COR-L47 (cell line): Measurements from ENCODE around the gene NOP56.

Experiments
- DNase-seq: peaks from one replicate; lab custom pipeline; 2025; lab: John Stamatoyannopoulos, UW

Gene NOP56, protein sequence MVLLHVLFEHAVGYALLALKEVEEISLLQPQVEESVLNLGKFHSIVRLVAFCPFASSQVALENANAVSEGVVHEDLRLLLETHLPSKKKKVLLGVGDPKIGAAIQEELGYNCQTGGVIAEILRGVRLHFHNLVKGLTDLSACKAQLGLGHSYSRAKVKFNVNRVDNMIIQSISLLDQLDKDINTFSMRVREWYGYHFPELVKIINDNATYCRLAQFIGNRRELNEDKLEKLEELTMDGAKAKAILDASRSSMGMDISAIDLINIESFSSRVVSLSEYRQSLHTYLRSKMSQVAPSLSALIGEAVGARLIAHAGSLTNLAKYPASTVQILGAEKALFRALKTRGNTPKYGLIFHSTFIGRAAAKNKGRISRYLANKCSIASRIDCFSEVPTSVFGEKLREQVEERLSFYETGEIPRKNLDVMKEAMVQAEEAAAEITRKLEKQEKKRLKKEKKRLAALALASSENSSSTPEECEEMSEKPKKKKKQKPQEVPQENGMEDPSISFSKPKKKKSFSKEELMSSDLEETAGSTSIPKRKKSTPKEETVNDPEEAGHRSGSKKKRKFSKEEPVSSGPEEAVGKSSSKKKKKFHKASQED

DNA sequence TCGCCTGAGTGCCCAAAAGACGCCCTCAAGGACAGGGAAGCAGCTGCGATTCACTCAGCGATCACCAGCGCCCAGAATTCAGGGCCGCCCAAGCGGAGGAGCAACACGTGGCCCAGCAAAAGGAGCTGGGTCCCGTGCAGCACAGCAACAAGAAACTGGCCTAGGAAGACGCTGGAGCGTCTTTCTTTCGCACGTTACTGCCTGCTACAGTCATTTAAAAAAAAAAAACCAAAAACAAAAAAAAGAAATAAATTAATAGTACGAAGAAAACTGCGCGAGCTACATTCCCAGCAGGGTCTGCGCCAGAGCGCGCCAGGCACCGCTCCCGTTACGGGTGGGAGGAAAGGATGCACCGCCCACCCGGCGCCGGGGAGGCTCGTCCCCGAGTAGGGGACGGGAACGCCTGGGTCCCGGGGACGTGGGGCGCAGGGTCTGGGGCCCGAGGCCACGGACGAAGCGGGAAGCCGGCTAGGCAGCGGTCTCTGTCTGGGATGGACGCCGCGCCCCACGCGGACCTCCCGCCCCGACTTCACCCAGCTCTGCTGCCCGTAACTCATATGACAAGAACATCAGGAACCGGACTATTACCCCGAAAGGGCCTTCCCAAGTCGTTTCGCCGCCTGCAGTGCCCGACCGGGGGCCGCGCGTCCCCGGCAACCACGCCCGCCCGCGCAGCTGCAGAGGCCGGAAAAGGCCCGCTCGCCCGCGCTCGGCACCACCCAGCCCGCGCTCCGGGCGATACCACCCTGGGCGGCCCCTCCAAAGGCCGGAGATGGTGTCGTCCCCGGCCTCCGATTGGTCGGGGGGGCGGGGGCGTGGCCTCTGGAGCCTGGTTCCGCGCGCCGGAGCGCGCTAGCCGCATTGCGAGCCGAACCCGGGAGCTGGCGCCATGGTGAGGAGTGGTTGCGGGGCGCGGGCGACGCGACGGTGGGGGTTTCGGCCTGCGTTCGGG lies at the start of gene NOP56:
Gene NOP56 (plus strand): TSS at position 861 of the 952 bp plus-strand sequence. CDS start 29 bp downstream, at position 890.
- DNase-seq = peak; percentile 92

DNA sequence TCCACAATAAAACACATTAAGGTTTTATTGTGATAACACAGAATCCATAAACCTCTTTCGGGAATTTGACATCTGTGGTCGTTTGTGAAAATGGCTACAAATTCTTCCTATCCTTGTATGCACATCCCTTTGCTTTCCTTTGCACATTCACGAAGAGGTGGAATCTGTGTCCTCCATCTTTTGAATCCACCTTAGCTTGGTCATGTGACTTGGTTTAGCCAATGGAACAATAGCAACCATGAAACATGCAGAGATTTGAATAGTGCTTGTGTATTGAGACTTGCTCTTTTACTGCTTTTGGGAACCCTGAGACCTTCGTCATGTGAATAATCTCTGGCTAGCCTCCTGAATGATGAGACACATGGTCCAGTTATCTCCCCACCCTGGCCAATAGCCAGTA lies 49.7 kb upstream of the NOP56 start:
- DNase-seq = no peak

DNA sequence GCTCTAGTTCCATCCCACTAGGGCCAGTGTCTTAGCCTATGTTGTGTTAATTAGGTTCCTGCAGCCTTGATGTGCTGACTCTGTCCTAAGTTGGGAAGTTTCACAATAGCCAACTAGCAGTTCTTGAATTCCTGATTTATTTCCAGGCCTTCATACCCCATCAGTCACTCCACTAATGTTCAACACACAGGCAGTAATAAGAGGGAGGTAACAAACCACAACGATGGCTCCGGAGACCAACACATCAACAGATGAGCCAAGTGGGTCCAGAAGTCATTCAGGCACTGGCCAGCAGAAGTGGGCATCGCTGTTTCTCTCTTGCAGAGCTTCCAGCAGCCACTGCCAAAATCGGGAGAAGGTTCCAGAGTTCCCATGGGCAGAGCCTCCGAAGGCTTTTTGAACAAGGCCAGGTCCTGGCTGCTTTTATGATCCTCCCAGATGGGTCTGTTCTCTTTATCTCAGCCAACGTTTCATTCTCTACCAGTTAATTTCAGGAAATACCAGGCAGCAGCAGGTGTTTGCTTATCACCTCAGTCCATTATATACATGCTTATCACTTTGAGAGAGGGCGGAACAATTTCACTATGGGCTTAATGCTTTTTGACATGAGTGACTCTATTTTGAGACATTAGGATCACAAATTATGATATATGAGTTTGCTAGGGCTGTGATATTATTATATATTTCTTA lies 48.5 kb upstream of the NOP56 start:
- no peak for DNase-seq

DNA sequence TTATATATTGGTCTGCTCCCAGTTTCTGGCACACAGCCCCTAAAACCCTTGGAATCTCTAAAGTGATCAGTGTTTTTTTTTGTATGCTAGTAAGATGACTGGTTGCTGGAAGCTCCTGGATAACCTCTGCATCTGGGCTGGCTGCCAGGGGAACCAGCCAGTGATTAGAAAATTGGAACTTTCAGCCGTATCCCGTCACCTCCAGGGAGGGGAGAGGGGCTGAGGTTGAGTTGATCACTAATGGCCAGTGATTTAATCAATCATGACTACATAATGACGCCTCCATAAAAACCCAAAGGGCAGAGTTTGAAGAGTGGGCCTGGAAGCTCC lies 48.0 kb upstream of the NOP56 start:
- DNase-seq = no peak

DNA sequence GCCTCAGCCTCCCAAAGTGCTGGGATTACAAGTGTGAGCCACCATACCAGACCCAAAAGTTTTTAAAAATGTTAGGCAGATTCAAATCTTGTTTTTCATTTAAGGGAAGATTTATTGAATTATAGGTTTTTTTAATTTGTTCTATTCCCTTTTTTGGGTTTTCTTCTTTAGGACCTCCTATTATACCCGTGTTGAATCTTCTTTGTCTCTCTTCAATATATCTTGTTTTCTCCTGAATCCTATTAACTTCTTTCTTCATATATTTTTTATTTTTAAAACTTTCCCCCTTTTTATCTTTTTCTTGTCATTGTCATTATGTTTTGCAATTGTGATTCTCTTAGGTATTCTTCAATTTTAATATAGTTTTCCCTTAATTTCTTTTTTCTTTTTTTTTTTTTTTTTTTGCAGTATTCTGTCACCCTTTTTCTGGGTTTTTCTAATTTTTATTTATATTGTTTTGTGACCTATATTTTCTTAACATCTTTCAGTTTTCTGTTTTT lies 45.9 kb upstream of the NOP56 start:
- no peak for DNase-seq

DNA sequence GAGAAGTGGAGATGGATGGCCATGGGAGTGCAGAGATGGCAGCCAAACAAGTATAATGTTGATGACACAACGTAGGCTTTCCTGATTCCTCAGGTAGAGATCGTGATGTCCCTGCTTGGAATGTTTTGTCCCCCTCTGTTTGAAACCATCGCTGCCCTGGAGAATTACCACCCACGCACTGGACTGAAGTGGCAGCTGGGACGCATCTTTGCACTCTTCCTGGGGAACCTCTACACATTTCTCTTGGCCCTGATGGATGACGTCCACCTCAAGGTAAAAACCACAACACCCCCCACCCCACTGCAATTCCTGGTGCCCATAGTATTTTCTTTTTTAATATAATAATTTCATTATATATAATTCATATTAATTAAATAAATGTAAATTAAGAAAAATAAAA lies 42.1 kb upstream of the NOP56 start:
- DNase-seq = no peak

DNA sequence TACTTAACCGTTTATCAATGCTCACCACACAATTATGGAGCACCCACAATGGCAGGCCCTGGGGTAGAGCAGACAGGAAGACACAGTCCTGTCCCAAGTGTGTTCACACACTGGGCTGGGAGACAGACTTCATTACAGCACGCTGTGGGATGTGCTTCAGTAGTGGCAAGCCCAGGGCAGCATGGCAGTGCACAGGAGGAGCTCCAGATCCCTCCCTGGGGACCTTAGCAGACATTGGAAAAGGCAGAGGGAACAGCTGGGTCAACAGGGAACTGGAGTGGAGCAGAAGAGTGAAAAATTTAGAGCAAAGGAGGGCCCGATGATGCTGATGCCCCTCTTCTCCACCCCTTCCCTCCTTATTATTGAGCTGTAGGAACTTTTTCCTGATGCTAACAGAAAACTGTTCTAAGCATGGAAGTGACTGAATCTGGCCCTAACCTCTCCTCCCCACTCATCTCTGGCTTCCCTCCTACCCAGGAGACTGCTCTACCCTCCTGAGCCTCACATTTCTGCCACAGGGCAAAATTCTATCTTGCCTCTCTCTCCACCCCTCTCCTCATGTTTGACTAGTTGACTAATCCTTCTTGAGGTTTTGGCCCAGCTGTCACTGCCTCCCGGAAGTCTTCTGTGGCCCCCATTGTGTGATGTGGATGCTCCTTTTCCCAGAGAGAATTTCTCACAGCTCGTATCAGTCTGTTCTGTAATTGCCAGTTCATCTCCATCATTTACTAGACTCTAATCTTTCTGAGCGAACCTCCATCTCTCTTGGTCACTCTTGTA lies 41.3 kb upstream of the NOP56 start:
- DNase-seq = no peak

DNA sequence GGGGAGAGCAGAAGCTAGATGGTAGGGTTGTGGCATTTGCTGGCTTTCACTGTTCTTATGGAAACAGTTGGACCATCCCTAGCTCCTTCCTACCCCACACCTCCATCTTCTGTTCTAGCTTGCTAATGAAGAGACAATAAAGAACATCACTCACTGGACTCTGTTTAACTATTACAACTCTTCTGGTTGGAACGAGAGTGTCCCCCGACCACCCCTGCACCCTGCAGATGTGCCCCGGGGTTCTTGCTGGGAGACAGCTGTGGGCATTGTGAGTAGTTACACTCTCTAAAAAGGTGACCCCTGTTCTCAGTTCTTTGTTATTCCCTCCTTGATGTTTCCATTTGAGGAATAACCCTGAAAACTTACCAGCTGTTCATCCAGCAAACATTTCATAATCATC lies 40.4 kb upstream of the NOP56 start:
- DNase-seq = no peak

DNA sequence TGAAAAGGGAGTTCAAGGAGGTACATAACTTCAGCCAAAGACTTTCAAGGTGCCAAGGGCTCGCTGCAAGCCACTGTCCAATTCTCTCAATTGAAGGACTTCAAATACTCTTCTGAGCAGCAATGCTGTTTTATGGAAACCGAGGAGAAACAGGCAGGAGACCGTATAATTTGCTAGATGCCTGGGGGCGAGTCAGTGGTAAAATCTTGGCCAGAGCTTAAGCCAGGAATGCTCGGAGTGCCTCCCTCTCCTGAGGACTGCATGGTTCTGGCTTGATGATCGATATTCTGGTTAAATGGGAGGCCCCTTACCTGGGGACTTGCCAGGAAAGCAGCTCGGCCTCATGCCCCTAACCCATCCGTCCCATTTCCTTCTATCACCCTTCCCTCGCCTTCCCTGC lies 35.8 kb upstream of the NOP56 start:
- DNase-seq = no peak

DNA sequence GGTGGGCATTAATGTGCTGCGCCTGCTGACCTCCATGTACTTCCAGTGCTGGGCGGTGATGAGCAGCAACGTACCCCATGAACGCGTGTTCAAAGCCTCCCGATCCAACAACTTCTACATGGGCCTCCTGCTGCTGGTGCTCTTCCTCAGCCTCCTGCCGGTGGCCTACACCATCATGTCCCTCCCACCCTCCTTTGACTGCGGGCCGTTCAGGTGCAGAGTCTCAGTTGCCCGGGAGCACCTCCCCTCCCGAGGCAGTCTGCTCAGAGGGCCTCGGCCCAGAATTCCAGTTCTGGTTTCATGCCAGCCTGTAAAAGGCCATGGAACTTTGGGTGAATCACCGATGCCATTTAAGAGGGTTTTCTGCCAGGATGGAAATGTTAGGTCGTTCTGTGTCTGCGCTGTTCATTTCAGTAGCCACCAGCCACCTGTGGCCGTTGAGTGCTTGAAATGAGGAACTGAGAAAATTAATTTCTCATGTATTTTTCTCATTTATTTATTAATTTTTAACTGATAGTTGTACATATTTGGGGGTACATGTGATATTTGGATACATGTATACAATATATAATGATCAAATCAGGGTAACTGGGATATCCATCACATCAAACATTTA lies 35.2 kb upstream of the NOP56 start:
- no peak for DNase-seq

DNA sequence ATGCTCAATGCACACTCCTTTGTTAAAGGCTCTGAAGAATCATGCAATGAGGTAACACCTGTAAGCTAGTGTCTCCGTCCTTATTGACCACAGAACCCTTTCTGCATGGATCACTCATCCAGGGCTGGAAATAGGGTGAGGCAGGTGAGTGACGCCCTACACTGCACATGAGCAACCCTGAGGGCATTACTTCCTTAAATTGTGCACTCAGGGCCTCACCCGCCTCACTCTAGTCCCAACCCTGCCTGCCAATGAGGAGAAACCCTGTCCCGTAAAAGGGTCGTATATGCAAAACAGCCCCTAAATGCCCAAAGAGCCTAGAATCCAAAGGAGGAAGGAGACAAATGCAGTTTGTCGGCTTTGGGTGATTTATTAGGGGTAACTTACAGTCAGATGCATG lies 33.6 kb upstream of the NOP56 start:
- DNase-seq = no peak

DNA sequence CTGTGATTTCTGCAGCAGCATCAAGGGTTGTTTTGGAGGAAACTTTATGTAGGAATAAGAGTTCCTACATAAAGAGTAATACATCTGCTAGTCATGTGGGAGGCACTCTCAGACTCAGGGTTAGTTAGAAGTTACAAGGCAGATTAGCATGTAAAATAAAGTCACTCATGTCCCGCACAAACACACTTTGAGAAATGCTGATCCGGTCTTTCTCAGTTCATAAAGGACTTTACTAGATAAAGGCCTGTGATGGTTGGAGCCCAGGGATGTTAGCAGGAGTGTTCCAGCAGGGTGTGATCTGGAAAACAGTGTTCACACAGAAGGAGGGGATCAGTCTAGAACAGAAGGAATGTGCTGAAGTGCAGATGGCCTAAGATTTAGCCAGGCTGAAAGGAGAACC lies 33.1 kb upstream of the NOP56 start:
- no peak for DNase-seq

DNA sequence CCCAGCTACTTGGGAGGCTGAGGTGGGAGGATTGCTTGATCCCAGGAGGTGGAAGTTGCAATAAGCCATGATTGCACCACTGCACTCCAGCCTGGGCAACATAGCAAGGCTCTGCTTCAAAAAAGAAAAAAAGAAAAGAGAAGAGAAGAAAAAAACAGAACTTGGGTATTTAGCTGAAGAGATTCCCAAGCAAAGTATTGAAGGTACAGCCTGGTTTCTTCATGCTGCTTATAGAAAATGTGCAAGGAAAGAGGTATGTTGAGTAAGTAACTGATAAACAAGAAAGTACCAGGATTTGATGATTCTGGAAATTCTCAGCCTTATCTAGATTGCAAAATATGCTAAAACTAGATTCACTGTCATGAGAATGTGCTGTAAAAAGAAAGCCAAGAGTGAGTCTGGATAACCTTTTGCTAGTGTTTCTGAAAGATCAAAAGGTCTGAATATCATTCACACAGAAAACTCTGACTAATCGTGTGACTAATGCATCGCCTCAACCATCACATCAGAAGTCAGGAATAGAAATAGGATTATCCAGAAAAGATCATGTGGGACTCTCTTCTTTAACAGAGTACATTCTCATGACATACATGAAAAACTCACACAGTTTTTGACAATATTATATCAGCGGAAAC lies 32.4 kb upstream of the NOP56 start:
- DNase-seq = no peak

DNA sequence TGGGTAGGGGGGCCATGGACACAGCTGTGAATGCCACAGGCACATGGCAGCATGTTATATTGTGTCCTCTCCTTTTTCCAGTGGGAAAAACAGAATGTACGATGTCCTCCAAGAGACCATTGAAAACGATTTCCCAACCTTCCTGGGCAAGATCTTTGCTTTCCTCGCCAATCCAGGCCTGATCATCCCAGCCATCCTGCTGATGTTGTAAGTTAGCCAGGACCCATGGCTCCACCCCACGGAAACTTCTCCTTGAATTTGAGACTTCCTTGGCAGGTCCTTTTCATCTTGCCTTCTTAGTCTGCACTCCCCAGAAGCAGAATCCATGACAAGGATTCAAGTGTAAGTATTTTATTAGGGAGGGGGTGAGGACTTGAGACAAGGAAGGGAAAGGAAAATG lies 28.2 kb upstream of the NOP56 start:
- no peak for DNase-seq

DNA sequence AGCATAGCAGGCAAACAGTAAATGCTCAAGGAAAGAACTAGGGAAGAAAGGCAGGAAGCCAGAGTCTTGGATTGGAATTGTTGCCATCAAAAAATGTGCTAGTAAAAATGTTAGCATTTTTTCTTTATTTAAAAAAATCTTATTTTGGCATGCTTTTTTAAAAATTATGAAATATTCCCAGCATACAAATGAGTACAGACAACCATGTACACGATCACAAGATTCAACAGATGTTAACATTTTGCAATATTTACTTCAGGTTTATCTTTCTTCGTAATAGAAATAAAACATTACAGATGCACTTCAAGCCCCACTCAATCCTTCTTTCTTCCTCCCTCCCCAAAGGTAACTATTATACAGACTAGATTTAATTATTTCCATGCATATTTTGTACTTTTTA lies 27.4 kb upstream of the NOP56 start:
- DNase-seq = no peak

DNA sequence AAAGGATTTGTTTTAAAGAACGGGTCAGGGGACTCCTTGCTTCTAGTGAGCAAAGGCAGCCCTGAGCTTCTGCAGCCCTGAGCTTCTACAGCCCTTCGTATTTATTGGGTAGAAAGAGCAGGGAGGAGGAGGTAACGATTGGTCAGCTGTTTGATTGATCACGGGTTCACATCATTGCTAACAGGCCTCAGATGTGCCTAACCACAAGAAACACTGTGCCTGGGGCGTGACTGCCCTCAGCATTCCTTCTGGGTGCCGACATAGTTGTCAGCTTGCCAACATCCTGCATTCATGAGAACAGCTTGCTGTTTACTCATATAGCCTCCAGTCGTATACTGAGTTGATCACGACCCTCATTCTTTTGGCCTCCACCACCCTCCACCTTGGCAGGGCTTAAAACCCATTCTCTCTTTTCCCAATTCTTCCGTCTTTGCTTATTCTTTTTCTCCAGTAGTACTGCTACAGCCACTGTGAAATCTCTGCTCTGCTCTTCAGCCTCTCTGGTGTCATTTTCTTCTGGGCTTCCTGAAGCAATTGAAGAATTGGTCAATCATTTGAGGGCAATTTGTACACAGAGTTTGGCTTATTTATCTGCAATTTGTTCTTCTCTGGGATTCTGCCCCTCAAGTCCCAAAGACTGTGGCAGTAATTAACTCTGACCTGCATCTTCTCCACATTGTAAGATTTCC lies 25.4 kb upstream of the NOP56 start:
- DNase-seq = no peak

DNA sequence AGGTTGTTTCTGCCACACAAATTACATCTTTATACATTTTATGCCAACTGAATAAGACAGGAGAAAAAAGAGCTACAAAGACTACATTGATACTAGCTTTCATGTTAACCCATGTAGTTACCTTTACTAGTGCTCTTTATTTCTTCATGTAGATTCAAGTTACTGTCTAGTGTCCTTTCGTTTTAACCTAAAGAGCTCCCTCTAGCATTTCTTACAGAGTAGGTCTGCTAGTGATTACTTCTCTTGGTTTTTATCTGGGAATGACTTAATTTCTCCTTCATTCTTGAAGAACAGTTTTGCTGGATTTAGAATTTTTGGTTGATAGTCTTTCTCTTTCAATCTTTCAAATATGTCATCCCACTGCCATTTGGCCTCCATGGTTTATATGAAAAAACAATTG lies 21.2 kb upstream of the NOP56 start:
- no peak for DNase-seq

DNA sequence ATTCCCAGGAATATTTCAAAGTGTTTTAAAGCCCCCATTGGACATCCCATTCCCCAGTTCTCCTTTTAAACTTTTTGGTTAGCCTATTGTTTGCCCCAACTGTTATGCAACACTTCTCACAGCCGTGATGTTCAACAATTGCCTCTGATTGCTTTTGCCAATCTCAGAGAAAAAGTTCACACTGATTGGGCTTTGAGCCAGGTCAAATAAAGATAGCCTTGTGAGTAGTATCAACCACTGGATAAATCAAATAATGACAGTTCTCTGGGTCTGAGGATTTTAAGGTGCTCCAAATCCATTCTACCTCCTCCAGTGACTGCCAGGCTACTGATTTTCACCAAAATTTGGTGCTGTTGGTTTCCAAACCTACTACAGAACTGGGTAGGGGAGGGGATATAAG lies 19.1 kb upstream of the NOP56 start:
- DNase-seq = no peak

DNA sequence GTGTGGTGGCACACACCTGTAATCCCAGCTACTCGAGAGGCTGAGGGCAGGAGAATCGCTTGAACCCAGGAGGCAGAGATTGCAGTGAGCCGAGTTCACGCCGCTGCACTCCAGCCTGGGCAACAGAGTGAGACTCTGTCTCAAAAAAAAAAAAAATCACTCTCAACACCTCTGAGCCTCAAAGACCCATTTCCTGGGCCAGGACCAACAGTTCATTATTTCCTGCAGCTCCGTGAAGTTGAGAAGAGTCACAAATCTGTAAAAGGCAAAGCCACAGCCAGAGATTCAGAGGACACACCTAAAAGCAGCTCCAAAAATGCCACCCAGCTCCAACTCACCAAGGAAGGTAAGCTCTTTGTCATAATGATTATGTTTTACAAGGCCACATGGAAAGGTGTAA lies 15.2 kb upstream of the NOP56 start:
- no peak for DNase-seq

DNA sequence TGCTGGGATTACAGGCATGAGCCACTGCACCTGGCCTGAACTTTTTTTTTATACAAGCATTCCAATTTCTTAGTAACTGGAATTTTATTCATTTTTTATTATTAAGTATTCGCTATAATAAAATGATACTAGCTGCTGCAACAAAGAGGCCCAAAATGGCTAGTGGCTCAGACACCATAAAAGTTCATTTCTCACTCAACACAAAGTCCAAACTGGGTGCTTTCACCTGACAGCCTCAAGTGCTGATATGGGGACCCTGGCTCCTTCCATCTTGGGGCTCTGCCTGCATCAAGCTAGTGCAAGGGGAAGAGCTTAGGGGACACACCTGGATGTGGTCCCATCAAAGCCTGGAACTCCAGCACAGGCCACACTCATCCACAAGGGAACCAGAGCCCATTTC lies 12.2 kb upstream of the NOP56 start:
- no peak for DNase-seq
